ENCODE data around the gene BRAF.
A peak's percentile ranks its signal among the peaks of the same experiment; 100 is the strongest.
"Not testable (repeated sequence)": the region's sequence is repeated elsewhere in the genome, so short reads cannot be mapped to it uniquely, and the experiment has no call there.

BRAF gene

GRCh38 chr7:140918236-140918635 lies 6.5 kb downstream of the BRAF start:
- POLR2A ChIA-PET = no interaction called here
- no peak for DNase-seq

GRCh38 chr7:140917258-140917657 lies 7.5 kb downstream of the BRAF start:
- H3K9me3 ChIP-seq (ENCODE audit: control extremely low read depth in 1 of 5, control insufficient read depth in 4 of 5, insufficient read depth in 2 of 5, low read depth in 1 of 5, low read length in 4 of 5) = no peaks in the 10 kb centered on the region
- DNase-seq = no peak
- H3K36me3 ChIP-seq (ENCODE audit: control insufficient read depth in 4 of 4, insufficient read depth in 4 of 4, low read length in 3 of 4) = peaks cover 0 to 2% (median 0%) of the 10 kb centered on the region in 4 experiments
- no peak overlapping the region for H3K4me3 ChIP-seq (ENCODE audit: control insufficient read depth in 1 of 7, extremely low read depth in 1 of 7, insufficient read depth in 4 of 7, low read depth in 2 of 7, low read length in 6 of 7)
- no peaks in the 10 kb centered on the region for H3K27me3 ChIP-seq (replicated peaks in 2 of 5; ENCODE audit: control insufficient read depth in 4 of 5, insufficient read depth in 5 of 5, low read length in 4 of 5)
- WGBS (ENCODE audit: insufficient coverage) = no CpG with 5 or more reads among the region's 1 CpG
- H3K27ac ChIP-seq (ENCODE audit: insufficient read depth in 1 of 2, low read depth in 1 of 2, low read length in 2 of 2, poor library complexity in 1 of 2, severe bottlenecking in 2 of 2) = no peak overlapping the region
- CTCF ChIA-PET = interaction anchor here (1.2 kb wide), 1 partner anchor 100 kb away, joined by 3 read pairs; no protein-coding TSS in a partner anchor
- peaks cover 0 to 18% (median 10%) of the 10 kb centered on the region in 4 experiments for H3K4me1 ChIP-seq (ENCODE audit: control extremely low read depth in 1 of 4, control insufficient read depth in 4 of 4, insufficient read depth in 4 of 4, low read length in 3 of 4)
- POLR2A ChIA-PET = no interaction called here

More at GRCh38 chr7:140918236-140918635, 6.5 kb downstream of the BRAF start:
- H3K27ac ChIP-seq (ENCODE audit: insufficient read depth in 1 of 2, low read depth in 1 of 2, low read length in 2 of 2, poor library complexity in 1 of 2, severe bottlenecking in 2 of 2) = no peak overlapping the region
- H3K4me1 ChIP-seq (ENCODE audit: control extremely low read depth in 1 of 4, control insufficient read depth in 4 of 4, insufficient read depth in 4 of 4, low read length in 3 of 4) = peaks cover 3 to 27% (median 17%) of the 10 kb centered on the region in 4 experiments
- no peaks in the 10 kb centered on the region for H3K27me3 ChIP-seq (replicated peaks in 2 of 5; ENCODE audit: control insufficient read depth in 4 of 5, insufficient read depth in 5 of 5, low read length in 4 of 5)
- WGBS (ENCODE audit: insufficient coverage) = 93% methylated on average over 5 of the region's 6 CpGs
- CTCF ChIA-PET = interaction anchor here (1.2 kb wide), 1 partner anchor 101 kb away, joined by 3 read pairs; no protein-coding TSS in a partner anchor
- H3K9me3 ChIP-seq (ENCODE audit: control extremely low read depth in 1 of 5, control insufficient read depth in 4 of 5, insufficient read depth in 2 of 5, low read depth in 1 of 5, low read length in 4 of 5) = no peaks in the 10 kb centered on the region
- no peak overlapping the region for H3K4me3 ChIP-seq (ENCODE audit: control insufficient read depth in 1 of 7, extremely low read depth in 1 of 7, insufficient read depth in 4 of 7, low read depth in 2 of 7, low read length in 6 of 7)
- peaks cover 0 to 2% (median 0%) of the 10 kb centered on the region in 4 experiments for H3K36me3 ChIP-seq (ENCODE audit: control insufficient read depth in 4 of 4, insufficient read depth in 4 of 4, low read length in 3 of 4)

GRCh38 chr7:140915935-140916555 lies 8.7 kb downstream of the BRAF start:
- ChIA-PET CTCF (no interaction called here), POLR2A (no interaction called here)
- peak in 2 of 3 donors; percentile 57 to 71 for DNase-seq
- Histone ChIP-seq H3K4me3 (ENCODE audit: control insufficient read depth in 1 of 7, extremely low read depth in 1 of 7, insufficient read depth in 4 of 7, low read depth in 2 of 7, low read length in 6 of 7) (peak overlapping the region in 1 of 7 experiments; percentile 28), H3K9me3 (ENCODE audit: control extremely low read depth in 1 of 5, control insufficient read depth in 4 of 5, insufficient read depth in 2 of 5, low read depth in 1 of 5, low read length in 4 of 5) (no peaks in the 10 kb centered on the region), H3K27me3 (replicated peaks in 2 of 5; ENCODE audit: control insufficient read depth in 4 of 5, insufficient read depth in 5 of 5, low read length in 4 of 5) (no peaks in the 10 kb centered on the region), H3K36me3 (ENCODE audit: control insufficient read depth in 4 of 4, insufficient read depth in 4 of 4, low read length in 3 of 4) (peaks cover 0 to 2% (median 0%) of the 10 kb centered on the region in 4 experiments), H3K27ac (ENCODE audit: insufficient read depth in 1 of 2, low read depth in 1 of 2, low read length in 2 of 2, poor library complexity in 1 of 2, severe bottlenecking in 2 of 2) (no peak overlapping the region), H3K4me1 (ENCODE audit: control extremely low read depth in 1 of 4, control insufficient read depth in 4 of 4, insufficient read depth in 4 of 4, low read length in 3 of 4) (peaks cover 0 to 15% (median 9%) of the 10 kb centered on the region in 4 experiments)
- 69% methylated on average over 4 of the region's 4 CpGs for whole genome bisulfite sequencing (ENCODE audit: insufficient coverage)

- CTCF ChIA-PET = interaction anchor here (0.9 kb wide), 1 partner anchor 12 kb away, joined by 3 read pairs; no protein-coding TSS in a partner anchor
- POLR2A ChIA-PET = no interaction called here
Observed at GRCh38 chr7:140914083-140914482, 10.6 kb downstream of the BRAF start.

GRCh38 chr7:140913596-140913928 lies 11.2 kb downstream of the BRAF start:
- H3K27me3 ChIP-seq (replicated peaks in 2 of 5; ENCODE audit: control insufficient read depth in 4 of 5, insufficient read depth in 5 of 5, low read length in 4 of 5); DNase-seq; H3K27ac ChIP-seq (ENCODE audit: insufficient read depth in 1 of 2, low read depth in 1 of 2, low read length in 2 of 2, poor library complexity in 1 of 2, severe bottlenecking in 2 of 2); H3K9me3 ChIP-seq (ENCODE audit: control extremely low read depth in 1 of 5, control insufficient read depth in 4 of 5, insufficient read depth in 2 of 5, low read depth in 1 of 5, low read length in 4 of 5); H3K36me3 ChIP-seq (ENCODE audit: control insufficient read depth in 4 of 4, insufficient read depth in 4 of 4, low read length in 3 of 4); POLR2A ChIA-PET; H3K4me3 ChIP-seq (ENCODE audit: control insufficient read depth in 1 of 7, extremely low read depth in 1 of 7, insufficient read depth in 4 of 7, low read depth in 2 of 7, low read length in 6 of 7): not testable (repeated sequence)
- 100% methylated on average over 1 of the region's 5 CpGs for WGBS (ENCODE audit: insufficient coverage)
- H3K4me1 ChIP-seq (ENCODE audit: control extremely low read depth in 1 of 4, control insufficient read depth in 4 of 4, insufficient read depth in 4 of 4, low read length in 3 of 4) = peaks cover 0 to 15% (median 9%) of the 10 kb centered on the region in 4 experiments
- CTCF ChIA-PET = interaction anchor here (0.9 kb wide), 1 partner anchor 13 kb away, joined by 3 read pairs; no protein-coding TSS in a partner anchor

More at GRCh38 chr7:140914083-140914482, 10.6 kb downstream of the BRAF start:
- Histone ChIP-seq H3K4me3 (ENCODE audit: control insufficient read depth in 1 of 7, extremely low read depth in 1 of 7, insufficient read depth in 4 of 7, low read depth in 2 of 7, low read length in 6 of 7) (no peak overlapping the region), H3K27me3 (replicated peaks in 2 of 5; ENCODE audit: control insufficient read depth in 4 of 5, insufficient read depth in 5 of 5, low read length in 4 of 5) (no peaks in the 10 kb centered on the region), H3K36me3 (ENCODE audit: control insufficient read depth in 4 of 4, insufficient read depth in 4 of 4, low read length in 3 of 4) (peaks cover 0 to 6% (median 0%) of the 10 kb centered on the region in 4 experiments), H3K27ac (ENCODE audit: insufficient read depth in 1 of 2, low read depth in 1 of 2, low read length in 2 of 2, poor library complexity in 1 of 2, severe bottlenecking in 2 of 2) (no peak overlapping the region), H3K4me1 (ENCODE audit: control extremely low read depth in 1 of 4, control insufficient read depth in 4 of 4, insufficient read depth in 4 of 4, low read length in 3 of 4) (peaks cover 0 to 15% (median 9%) of the 10 kb centered on the region in 4 experiments), H3K9me3 (ENCODE audit: control extremely low read depth in 1 of 5, control insufficient read depth in 4 of 5, insufficient read depth in 2 of 5, low read depth in 1 of 5, low read length in 4 of 5) (no peaks in the 10 kb centered on the region)
- no peak for DNase-seq

- Histone ChIP-seq H3K4me1 (ENCODE audit: control extremely low read depth in 1 of 4, control insufficient read depth in 4 of 4, insufficient read depth in 4 of 4, low read length in 3 of 4) (peaks cover 0 to 12% (median 6%) of the 10 kb centered on the region in 4 experiments), H3K36me3 (ENCODE audit: control insufficient read depth in 4 of 4, insufficient read depth in 4 of 4, low read length in 3 of 4) (peaks cover 0 to 4% (median 0%) of the 10 kb centered on the region in 4 experiments), H3K4me3 (ENCODE audit: control insufficient read depth in 1 of 7, extremely low read depth in 1 of 7, insufficient read depth in 4 of 7, low read depth in 2 of 7, low read length in 6 of 7) (no peak overlapping the region), H3K9me3 (ENCODE audit: control extremely low read depth in 1 of 5, control insufficient read depth in 4 of 5, insufficient read depth in 2 of 5, low read depth in 1 of 5, low read length in 4 of 5) (peaks cover 0 to 3% (median 0%) of the 10 kb centered on the region in 5 experiments), H3K27ac (ENCODE audit: insufficient read depth in 1 of 2, low read depth in 1 of 2, low read length in 2 of 2, poor library complexity in 1 of 2, severe bottlenecking in 2 of 2) (no peak overlapping the region), H3K27me3 (replicated peaks in 2 of 5; ENCODE audit: control insufficient read depth in 4 of 5, insufficient read depth in 5 of 5, low read length in 4 of 5) (no peaks in the 10 kb centered on the region)
- no CpG with 5 or more reads among the region's 1 CpG for WGBS (ENCODE audit: insufficient coverage)
- CTCF ChIA-PET = no interaction called here
- POLR2A ChIA-PET = no interaction called here
- DNase-seq = no peak
Observed at GRCh38 chr7:140911746-140912145, 13.0 kb downstream of the BRAF start.

GRCh38 chr7:140909476-140910161 lies 15.1 kb downstream of the BRAF start:
- H3K27me3 ChIP-seq (replicated peaks in 2 of 5; ENCODE audit: control insufficient read depth in 4 of 5, insufficient read depth in 5 of 5, low read length in 4 of 5) = no peaks in the 10 kb centered on the region
- POLR2A ChIA-PET = no interaction called here
- DNase-seq = no peak
- H3K4me1 ChIP-seq (ENCODE audit: control extremely low read depth in 1 of 4, control insufficient read depth in 4 of 4, insufficient read depth in 4 of 4, low read length in 3 of 4) = peaks cover 0 to 2% (median 0%) of the 10 kb centered on the region in 4 experiments
- CTCF ChIA-PET = no interaction called here
- H3K9me3 ChIP-seq (ENCODE audit: control extremely low read depth in 1 of 5, control insufficient read depth in 4 of 5, insufficient read depth in 2 of 5, low read depth in 1 of 5, low read length in 4 of 5) = peaks cover 0 to 4% (median 2%) of the 10 kb centered on the region in 5 experiments
- H3K36me3 ChIP-seq (ENCODE audit: control insufficient read depth in 4 of 4, insufficient read depth in 4 of 4, low read length in 3 of 4) = peaks cover 0 to 4% (median 2%) of the 10 kb centered on the region in 4 experiments
- WGBS (ENCODE audit: insufficient coverage) = 100% methylated on average over 4 of the region's 5 CpGs
- no peak overlapping the region for H3K4me3 ChIP-seq (ENCODE audit: control insufficient read depth in 1 of 7, extremely low read depth in 1 of 7, insufficient read depth in 4 of 7, low read depth in 2 of 7, low read length in 6 of 7)
- no peak overlapping the region for H3K27ac ChIP-seq (ENCODE audit: insufficient read depth in 1 of 2, low read depth in 1 of 2, low read length in 2 of 2, poor library complexity in 1 of 2, severe bottlenecking in 2 of 2)
